ENCODE results near the gene PKNOX2. TPM values are rescaled to one million over a fixed set of nuclear protein-coding genes. Genes with fewer than 3 reads are reported as not detected.

The PKNOX2 gene
- total RNA-seq, 1 experiment from 2014 or later, result not detected

DNA sequence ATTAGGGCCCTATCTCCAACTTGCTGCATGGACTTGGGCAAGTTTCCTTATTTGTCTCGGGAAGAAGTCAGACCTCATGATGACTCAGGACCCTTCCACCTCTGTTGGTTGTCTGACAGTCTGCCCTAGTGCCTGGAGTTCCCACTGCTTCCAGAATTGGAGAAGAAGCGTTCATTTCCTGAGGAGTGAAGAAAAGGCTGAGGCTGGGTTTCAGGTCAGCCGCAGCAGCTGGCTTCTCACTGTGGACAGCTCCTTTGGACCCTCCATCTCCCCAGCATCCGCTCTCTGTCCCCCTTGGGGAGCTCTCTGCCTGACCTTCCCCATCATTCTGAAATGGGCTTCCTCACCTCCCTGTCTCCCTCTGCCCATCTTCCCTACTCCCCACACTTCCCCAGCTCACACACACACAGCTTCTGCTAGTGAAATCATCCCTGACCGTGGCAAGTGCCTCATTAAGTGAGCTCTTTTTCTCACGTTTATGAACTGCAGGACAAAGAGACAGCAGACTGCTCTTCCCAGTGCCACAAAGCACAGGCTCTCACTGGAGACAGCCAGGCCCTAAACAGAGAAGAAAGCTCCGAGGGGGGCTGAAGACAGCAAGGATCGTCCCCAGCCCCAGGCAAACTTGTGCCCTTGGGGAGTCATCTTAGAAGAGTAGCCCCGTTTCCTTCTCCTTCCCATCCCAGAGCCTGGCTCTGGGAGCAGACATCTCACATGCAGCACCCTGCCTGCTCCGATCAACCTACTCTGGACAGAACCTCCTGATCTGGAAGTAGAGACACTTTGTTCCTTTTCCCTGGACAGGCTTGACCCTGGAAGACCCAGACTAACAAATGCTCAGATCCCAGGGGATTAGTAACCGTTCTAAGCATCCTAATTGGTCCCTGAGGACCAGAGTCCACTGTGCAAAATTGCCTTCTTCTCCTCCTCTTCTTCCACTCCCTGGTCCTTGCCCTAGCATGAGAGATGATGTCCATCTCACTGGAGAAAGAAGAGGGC lies 173.6 kb downstream of the PKNOX2 start:
- no peak for DNase-seq (ENCODE audit: low read depth)

DNA sequence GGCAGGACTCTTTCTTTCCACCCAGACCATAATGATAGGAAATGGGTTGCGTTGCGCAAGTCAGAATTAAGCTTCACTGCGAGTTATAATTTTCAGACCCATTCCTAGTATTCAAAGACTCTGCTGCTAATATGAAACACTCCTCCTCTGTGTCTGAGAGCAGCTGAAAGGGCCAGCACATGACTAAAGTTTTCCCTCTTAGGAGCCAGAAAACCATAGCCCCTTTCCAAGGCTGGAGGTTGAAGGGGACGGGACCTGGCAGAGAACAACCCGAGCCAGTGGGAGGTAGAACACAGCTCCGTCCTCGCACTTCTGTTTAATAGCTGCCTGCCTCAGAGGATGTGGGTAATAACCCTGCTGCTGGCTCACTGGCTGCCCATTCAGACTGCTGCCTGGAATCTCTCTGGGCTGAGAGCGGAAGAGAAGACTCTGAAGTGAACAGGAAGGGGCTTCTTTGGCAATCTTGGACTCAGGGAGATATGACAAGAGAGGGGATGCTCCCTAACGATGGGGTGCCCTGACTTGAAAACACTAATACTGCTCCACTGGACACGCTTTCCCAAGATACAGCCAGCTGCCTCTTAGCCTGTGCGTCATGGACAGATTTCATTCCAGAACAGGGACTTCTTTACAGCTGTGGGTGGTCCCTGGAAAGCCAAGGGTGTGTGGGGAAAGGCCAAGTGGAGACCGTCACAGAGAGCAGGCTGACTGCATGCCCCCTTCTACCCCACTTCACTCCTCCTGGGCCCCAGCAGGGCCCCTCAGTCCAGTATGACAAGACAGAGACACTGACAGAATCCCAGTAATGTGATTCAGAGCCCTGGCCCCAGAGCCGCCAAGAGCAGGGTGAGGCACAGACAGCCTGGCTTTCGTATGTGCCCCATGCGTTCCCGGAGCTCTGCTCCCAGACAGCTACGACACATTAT lies 174.6 kb downstream of the PKNOX2 start:
- no peak for DNase-seq (ENCODE audit: low read depth)

DNA sequence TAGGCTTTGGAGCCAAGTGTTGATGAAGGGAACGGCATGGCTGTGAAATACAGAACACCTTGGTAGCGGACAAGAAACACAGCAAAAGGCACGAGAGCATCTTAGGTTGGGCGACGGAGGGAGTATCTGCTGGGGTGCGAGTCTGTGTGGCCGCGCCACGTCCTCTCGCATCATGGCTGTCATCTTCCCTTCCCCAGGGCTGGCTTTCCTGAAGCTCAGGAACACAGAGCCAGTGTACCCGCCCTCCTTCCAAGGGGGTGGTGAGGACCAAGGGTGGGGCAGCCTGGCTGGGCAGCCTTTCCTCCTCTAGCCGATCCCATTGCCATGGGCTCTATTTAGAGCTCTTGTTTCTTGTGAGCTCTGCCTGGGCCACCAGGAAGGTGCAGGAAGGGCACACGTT lies 177.1 kb downstream of the PKNOX2 start:
- no peak for DNase-seq (ENCODE audit: low read depth)

DNA sequence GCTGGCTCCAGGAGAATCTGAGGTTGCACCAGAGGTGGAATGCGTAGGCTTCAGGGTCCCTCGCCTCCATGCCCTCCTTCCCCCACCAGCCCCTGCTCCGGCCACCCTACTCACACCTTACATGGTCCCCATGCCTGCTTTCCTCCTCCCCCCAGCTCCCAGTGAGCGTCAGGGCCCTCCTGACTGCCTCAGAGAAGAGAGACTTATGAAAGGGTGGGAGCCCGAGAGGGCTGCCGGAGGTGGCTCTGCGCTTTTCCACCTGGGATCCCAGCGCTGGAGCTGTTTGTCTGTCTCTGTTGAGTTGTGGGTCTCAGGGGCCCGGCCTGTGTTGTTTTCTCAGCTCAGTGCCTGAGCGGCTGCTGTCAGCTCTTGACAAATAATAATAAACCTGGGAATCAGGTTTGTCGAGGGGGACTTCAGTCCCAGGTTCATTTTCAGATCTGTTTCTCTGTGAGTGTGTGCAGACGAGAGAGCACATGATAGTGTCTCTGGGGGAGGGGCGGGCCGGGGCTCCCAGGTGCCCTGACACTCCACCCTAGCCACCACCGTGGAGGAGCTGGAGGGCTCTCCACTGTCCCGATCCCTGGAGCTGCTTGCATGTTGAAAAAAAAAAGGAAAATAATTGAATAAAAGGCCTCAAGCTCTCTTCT lies 177.9 kb downstream of the PKNOX2 start:
- DNase-seq (ENCODE audit: low read depth), result no peak

DNA sequence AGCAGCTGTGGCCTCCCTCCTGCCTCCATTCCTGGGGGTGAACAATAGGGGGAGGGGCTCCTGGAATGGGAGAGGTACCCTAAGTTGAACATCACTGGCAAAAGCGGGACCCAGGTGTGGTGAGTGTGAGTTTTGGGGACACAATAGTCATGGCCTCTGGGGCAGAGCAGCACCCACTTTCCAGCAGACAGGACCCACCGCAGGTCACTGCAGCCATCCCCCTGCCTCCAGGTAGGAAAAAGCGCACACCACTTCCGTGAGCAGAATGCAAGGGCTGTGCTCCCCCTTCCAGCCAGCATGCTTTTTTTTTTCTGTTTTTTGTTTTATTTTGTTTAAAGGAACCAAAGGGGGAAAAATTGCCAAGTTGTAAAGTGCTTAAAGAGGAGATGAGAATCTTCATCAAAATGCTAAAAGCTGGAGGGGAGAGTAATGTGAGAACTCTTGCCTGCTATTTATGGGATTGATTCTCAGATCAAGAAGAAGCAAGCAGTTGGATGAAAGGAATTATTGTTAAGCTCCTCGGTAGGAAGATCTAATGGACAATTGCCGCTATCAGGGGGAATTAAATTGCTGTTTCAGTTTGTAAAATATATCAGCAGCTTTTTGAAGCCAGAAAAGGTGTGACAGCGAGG lies 178.7 kb downstream of the PKNOX2 start:
- DNase-seq (ENCODE audit: low read depth), result no peak

DNA sequence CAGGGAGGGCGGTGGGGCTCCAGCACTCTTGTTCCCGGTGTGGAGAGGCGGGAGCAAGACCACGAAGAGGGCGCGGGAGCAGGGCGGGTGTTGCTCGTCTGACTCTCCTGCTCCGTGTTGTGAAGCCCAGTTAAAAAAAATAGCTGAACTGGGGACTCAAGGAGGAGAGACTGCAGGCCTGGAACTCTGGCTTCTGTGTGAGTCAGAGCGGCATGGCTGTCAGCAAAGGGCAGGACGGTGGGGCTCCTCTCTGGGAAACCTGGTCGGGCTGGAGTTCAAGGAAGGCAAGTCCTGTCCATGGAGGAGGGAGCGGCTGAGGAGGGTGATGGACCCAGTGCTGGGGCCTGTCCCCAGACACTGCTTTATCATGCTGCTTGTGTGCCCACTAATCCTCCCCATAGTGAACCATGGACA lies 179.2 kb downstream of the PKNOX2 start:
- peak; percentile 28 for DNase-seq (ENCODE audit: low read depth)

DNA sequence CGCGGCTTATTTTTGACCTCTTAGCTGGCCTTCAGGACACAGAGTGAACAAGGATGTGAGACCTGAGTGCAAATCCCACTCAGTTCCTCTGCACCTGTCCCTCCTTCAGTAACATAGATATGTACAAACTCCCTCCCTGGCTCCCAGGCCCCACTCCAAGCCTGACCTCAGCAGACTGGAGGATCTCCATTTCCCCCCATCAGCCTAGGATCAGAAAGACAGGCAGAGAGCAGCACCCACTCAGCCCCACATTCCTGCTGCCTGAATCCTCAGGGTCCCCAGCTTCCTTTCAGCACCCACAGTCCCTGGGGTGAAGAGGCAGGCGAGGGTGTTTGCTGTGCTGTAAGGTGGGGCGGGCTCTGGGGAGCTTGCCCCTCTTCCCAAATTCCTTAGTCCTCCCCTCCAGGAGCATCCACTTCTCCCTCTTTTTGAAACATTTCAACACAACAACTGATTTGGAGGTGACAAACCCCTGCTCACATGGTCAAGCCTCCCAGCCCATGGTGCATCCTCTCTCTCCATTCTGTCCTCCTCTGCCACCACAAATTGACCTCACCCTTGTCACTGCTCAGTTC lies 180.4 kb downstream of the PKNOX2 start:
- no peak for DNase-seq (ENCODE audit: low read depth)

DNA sequence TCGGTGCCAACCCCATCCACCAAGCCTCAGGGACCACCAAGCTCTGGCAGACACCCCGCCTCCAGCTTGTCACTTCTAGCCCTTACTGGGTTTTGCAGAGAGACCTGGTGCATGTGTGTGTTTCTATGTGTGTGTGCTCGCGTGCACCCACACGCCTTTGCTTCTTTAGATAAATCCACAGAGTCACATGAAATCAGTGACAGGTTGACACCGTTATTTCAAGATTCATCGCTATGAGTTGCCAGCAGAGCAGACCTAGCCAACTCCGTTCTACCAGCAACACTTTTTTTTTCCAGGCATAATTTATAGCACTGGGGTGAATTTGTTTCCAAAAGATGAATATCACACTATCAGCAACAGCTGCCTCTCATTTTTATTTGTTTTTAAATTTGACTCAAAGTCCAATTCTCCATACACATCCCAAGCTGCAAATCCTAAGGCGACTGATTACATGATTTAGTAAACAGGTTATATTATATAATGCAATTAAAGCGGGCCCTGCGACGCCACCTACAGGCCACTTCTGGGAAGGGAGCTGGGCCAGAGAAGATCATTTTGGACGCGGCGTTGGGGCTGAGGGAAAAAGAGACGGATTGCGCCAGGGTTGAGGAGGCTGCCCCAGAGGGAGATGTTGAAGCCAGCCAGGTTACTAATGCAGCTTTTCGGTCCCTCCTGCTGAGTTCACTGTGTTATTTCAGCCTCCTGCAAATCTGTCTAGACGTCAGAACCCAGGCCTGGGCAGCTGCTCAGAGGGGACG lies 181.0 kb downstream of the PKNOX2 start:
- peak; percentile 46 for DNase-seq (ENCODE audit: low read depth)

DNA sequence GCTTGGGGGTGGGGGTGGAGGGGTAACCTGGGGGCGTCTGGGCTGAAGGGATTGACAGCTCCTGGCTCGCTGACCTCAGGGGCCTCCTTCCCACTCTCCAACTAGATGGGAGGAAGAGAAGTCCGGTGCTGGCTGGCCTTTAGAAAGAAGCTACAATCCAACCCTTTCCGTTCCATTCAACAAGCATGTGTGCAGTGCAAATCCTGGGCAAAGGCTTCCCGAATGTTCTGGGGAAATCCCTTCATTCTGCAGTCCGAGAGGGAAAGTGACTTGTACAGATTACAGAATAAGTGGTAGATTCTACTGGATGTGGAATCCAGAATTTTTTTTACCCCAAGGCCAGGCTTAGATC lies 181.6 kb downstream of the PKNOX2 start:
- no peak for DNase-seq (ENCODE audit: low read depth)

DNA sequence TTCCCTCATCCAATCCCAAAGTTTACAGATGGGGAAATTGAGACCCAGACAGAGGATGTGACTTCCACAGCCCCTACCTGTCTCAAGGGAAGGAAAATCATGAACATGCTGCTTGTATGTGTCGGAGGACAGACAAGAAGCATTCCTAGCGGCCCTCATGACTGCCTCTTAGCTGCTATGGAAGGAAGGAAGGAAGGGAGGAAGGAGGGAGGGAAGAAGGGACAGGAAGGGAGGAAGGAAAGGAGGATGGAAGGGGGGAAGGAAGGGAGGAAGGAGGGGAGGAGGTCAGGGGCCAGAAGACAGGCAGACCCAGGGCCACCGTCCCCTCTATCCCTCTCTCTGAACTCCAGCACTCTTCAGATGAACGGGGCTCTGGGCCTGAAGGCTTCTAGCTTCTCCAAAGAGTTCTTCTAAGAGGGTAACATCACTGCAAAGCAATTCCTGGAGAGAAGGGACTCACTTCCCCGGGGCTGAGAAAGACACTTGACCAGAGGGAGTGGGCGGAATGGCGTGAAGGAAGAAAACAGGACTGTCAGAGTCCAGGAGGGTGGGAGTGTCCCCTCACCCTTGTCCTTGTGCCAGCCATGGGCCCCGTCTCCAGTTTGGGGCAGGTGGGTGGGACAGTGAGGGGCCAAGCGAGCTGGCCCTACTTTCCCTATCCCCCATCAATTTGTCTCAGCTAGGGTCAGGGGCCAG lies 182.2 kb downstream of the PKNOX2 start:
- DNase-seq (ENCODE audit: low read depth), result no peak

DNA sequence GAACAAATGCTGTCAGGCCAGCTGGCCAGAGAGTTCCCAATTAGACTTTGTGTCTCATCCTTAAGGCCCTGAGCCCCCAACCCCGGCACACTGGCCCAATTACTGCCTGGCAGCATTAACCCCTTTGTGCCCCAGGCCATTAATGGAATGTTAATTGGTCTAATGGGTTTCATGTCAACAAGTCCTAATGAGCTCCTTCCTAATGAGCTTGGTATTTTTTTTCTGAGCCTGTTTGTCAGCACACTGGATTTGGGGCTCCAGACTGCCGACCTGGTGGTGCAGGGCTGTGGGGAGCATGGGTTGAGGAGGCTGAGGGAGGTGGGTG lies 182.7 kb downstream of the PKNOX2 start:
- DNase-seq (ENCODE audit: low read depth), result no peak

DNA sequence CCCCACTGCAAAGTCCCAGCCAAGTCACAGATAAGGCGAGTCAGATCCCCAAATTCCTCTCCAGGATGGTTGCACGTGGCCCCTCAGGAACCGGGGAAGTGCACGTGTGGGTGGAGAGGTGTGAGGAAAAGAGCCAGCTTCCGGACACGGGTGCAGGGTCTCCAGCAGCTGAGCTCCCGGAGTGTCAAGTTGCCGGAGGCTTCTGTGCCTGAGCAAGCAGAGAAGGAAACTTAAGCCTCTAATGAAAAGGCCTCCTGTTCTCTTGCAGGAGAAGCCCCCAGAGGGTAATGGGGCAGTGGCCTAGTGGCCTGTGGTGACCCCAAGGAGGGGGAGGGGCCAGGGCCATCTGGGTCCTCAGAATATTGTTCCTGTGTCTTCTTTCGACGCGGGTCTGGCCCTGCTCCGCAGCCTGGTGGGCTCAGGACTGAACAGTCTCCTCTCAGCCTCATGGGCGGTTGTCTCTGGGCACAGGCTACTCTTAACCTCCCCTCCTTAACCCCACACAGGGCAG lies 183.6 kb downstream of the PKNOX2 start:
- no peak for DNase-seq (ENCODE audit: low read depth)

DNA sequence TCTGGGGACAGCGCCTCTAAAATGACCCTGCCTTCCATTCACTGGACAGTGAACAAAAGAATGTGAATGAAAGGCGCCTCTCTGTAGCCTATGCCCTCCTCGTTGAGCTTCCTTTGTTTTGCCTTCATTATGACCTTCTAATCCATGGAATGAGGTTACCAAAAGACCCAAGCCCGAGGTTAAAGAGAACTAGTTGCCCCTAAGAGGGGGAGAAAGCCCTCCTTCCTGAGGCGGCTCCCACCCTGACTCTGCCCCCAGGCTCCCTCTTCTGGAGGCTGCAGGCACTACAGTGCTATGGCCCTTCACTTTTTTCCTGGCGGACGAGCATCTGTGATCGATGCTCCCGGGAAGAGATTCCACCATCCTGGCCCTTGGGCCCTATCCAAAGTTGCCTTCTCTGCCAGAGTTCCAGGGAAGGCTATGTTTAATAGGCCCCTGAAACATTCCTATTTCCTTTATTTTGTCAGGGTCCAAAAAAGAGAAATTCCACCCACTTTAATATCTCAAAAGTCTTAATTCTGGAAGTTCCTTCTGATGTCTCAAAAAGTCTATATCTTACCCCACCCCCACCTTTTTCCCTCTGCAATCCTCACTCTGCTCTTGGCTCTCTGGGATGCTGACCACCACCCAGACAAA lies 184.2 kb downstream of the PKNOX2 start:
- DNase-seq (ENCODE audit: low read depth), result peak; percentile 17

DNA sequence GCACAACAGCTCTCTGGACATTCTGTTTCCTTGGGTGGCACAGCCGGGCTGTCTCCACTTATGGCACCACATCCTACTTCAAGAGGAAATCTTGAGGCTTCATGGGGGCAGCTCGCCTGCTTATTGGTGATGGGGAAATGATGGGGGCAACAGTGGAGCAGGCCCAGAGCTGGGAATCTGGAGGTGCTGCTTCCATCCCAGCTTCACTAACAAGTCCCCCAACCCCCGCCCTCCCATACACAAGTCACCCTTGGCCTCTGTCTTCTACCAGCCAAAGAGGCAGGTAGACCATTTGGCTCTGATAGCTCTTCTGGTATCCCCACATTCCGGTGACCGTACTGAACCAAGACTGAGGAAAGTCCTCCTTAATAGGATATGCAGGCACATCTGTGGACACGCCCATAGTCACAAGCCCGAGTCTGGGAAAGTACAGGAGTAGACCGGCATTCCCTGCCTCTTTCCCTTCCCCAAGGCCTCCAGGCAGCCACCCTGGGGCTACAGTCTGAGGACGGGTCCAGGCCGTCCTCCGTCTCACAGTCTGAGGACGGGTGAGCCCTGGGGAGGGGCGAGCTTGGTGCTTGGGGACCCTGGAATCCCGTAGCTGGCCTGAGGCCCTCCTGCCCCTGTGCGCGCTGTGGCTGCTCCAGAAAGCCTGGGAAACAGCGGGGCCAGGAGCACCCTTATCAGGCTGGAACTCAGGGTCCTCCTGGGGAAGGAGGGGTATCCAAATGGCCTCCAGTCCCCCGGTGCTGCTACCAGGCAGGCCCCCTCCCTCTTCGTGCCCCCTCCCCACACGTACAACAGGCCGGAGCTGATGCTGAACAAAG lies 185.9 kb downstream of the PKNOX2 start:
- DNase-seq (ENCODE audit: low read depth), result no peak

DNA sequence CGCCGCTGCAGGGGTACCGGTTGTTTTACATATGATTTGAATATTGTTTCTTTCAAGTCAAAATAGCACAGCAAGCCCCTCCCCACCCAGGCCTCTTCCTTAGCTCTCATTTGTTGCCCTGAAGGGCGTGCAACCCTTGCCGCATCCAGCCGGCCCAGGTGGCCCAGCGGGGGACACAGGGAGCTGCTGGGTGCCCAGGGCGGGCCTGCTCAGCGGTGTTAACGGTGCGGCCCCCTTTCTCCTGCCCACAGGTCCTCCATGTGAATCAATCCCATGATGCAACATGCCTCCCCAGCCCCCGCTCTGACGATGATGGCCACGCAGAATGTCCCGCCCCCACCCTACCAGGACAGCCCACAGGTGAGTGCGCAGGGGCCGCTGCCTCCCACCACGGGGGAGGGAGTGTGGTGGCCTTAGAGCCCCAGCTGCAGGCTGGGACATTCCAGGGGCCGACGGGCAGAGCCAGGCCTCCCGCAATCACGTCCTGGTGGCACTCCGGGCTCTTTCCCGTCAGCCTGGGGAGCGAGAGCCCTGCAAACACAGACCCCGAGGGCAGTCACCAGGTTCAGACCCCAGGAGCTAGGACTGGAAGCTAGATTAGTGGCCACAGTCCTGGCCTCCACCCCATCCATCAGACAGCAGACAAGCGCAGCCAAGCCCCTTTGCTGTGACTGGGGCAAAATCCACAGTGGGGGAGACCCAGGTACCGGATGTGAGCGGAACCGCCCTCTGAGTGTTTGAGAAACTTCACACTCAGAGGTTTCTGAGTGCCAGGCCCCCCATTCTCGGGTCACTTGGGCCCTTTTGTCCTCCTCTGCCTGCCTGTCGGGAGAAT lies 186.7 kb downstream of the PKNOX2 start:
- DNase-seq (ENCODE audit: low read depth), result no peak

DNA sequence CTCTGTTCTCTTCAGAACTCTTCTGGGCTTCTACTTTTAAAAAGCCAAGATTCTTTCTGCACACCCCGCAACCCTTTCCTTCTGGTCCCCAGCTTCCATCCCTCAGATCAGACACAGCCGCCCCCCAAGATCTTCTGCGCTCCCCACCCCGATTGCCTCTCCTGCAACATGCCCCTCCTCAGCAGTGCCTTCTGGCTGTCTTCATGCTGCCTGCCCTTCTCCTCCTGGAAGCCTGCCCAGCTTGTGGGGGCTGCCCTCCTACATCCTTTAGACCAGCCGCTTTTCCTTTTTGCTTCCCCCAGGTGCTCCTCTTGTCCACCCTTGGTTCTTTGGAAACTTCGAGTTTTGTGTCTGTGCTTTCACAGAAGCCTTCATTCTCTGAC lies 187.3 kb downstream of the PKNOX2 start:
- no peak for DNase-seq (ENCODE audit: low read depth)

DNA sequence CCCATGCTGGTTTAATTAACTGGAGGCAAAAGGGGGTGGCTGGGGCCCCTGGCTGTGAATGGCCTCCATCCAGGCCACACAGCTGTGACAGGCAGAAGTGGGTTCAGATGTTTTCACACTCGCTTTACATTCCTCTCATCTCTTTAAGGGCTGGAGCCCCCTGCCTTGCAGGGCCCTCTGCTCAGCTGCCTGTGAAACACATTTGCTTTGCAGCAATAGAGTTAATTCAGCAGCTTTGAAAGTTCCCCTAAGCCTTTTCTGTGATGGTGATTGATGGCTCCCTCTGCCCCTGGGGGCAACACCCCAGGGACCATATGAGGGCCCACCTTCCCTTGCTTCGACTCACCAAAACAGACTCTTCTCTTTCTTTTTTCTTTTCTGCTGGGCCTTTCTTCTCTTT lies 192.2 kb downstream of the PKNOX2 start:
- no peak for DNase-seq (ENCODE audit: low read depth)

DNA sequence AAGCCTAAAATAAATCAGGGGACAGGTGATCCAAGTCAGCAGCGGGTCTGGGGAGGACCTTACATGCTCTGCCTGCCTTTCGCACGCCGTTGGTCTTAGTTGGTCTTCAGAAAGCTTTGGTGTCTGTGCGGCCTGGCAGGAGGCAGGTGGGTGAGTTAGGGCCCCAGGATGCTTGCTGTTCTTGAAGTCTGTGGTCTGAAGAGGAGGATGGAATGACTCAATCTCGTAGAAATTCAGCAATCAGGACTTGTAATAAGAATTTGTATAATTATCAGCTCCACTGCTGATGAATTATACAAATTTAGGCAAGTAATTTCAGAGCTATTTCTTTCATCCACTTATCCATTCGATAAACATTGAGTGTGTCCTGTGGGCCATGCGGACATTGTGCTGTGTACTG lies 193.0 kb downstream of the PKNOX2 start:
- no peak for DNase-seq (ENCODE audit: low read depth)

Measured in M059J (cell line).